ENCODE results near the gene LYRM4.

Gene LYRM4

DNA sequence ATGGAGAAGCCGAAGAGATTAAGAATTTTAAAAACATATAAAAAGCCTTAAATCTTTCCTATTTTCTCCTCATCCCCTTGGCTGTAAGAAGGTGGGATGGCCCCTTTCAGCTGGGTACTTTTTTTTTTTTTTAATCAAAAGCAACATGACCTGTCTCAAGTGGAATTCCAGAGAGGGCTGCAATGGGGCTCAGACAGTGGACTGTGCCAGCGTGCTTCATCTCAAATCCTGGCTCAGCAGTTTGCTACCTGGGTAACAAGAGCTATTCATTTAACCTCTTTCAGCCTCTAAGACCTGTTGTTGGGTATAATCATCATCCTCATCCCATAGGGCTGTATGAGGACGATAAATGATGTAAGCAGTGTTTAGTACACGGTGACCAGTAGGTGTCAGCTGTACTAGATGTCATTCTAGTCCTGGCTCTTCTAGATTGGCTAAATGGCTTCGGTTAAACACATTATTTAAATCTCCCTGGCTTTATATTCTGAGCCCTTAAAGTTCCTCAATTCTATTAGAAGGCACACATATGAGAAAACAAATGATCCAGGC lies 182.6 kb downstream of the LYRM4 start:
- Histone ChIP-seq H3K27ac (no peak overlapping the region), H3K79me2 (ENCODE audit: insufficient read depth, low read depth) (no peaks in the 10 kb centered on the region)

DNA sequence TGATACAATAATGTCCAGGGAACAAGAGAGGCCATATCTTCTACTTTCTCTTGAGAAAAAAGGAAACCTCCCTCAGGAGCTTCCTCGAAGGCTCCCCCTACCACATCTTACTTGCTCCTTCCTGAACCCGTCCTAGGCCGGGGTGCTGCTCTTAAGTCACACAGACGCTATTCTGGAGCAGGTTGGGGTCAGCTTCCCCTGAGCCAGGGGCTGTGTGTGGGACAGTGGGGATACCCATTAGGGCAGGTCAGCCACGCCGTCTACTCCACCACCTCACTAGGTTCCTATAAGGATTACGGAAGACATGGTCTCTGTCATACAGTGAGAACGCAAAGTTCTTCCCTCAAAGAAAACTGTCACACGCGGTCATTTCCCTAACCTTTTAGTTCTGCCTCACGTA lies 183.8 kb downstream of the LYRM4 start:
- TF ChIP-seq, protein P1, sequence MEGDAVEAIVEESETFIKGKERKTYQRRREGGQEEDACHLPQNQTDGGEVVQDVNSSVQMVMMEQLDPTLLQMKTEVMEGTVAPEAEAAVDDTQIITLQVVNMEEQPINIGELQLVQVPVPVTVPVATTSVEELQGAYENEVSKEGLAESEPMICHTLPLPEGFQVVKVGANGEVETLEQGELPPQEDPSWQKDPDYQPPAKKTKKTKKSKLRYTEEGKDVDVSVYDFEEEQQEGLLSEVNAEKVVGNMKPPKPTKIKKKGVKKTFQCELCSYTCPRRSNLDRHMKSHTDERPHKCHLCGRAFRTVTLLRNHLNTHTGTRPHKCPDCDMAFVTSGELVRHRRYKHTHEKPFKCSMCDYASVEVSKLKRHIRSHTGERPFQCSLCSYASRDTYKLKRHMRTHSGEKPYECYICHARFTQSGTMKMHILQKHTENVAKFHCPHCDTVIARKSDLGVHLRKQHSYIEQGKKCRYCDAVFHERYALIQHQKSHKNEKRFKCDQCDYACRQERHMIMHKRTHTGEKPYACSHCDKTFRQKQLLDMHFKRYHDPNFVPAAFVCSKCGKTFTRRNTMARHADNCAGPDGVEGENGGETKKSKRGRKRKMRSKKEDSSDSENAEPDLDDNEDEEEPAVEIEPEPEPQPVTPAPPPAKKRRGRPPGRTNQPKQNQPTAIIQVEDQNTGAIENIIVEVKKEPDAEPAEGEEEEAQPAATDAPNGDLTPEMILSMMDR (conservative IDR thresholded peaks at IDR 0.05; ENCODE audit: low read depth, low read length) = no peak
- H3K27ac ChIP-seq = no peak overlapping the region
- H3K4me2 ChIP-seq = no peak overlapping the region
- no peak overlapping the region for H3K9ac ChIP-seq
- no peaks in the 10 kb centered on the region for H4K20me1 ChIP-seq (ENCODE audit: insufficient read depth)
- H3K27me3 ChIP-seq (ENCODE audit: insufficient read depth, low read depth) = no peaks in the 10 kb centered on the region
- H3K4me1 ChIP-seq (ENCODE audit: low read depth, poor library complexity, severe bottlenecking) = peaks cover 16% of the 10 kb centered on the region
- no peak overlapping the region for H3K4me3 ChIP-seq (IDR thresholded peaks at IDR 0.05; ENCODE audit: insufficient read depth, low read depth, low read length)
- no peak overlapping the region for H2AFZ ChIP-seq (ENCODE audit: low read depth)
- H3K79me2 ChIP-seq (ENCODE audit: insufficient read depth, low read depth) = no peaks in the 10 kb centered on the region
- no peaks in the 10 kb centered on the region for H3K36me3 ChIP-seq (ENCODE audit: insufficient read depth)

More for the DNA sequence above, 182.6 kb downstream of the LYRM4 start:
- Histone ChIP-seq H3K9ac (no peak overlapping the region), H3K4me2 (no peak overlapping the region), H2AFZ (ENCODE audit: low read depth) (no peak overlapping the region), H4K20me1 (ENCODE audit: insufficient read depth) (no peaks in the 10 kb centered on the region), H3K27me3 (ENCODE audit: insufficient read depth, low read depth) (no peaks in the 10 kb centered on the region), H3K36me3 (ENCODE audit: insufficient read depth) (no peaks in the 10 kb centered on the region), H3K4me1 (ENCODE audit: low read depth, poor library complexity, severe bottlenecking) (peaks cover 4% of the 10 kb centered on the region), H3K4me3 (IDR thresholded peaks at IDR 0.05; ENCODE audit: insufficient read depth, low read depth, low read length) (no peak overlapping the region)
- TF ChIP-seq, protein P1 (conservative IDR thresholded peaks at IDR 0.05; ENCODE audit: low read depth, low read length) = no peak

DNA sequence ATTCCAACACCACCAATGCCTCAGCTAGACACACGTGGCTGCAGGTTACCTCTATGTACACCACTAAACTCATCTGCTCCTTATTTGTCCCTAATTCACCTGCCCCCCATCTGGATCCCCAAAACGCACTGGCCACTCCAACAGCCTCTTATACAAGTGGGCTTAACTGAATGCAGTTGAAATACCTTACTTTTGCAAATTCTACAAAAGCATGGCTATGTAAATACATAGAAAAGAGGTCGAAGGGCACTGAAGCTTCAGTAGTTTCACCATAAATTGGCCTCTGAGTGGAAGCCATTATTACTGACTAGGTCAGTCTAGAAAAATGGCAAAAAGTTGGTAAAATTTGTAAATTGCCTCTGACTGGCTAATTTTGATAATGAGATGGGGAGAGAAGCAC lies 186.8 kb downstream of the LYRM4 start:
- Histone ChIP-seq H3K4me2 (no peak overlapping the region), H3K9ac (no peak overlapping the region), H3K79me2 (ENCODE audit: insufficient read depth, low read depth) (no peaks in the 10 kb centered on the region), H2AFZ (ENCODE audit: low read depth) (no peak overlapping the region), H3K27ac (no peak overlapping the region), H3K36me3 (ENCODE audit: insufficient read depth) (no peaks in the 10 kb centered on the region), H3K4me1 (ENCODE audit: low read depth, poor library complexity, severe bottlenecking) (peaks cover 25% of the 10 kb centered on the region), H3K4me3 (IDR thresholded peaks at IDR 0.05; ENCODE audit: insufficient read depth, low read depth, low read length) (no peak overlapping the region), H3K27me3 (ENCODE audit: insufficient read depth, low read depth) (no peaks in the 10 kb centered on the region), H4K20me1 (ENCODE audit: insufficient read depth) (no peaks in the 10 kb centered on the region)
- TF ChIP-seq, protein P1 (conservative IDR thresholded peaks at IDR 0.05; ENCODE audit: low read depth, low read length) = no peak

DNA sequence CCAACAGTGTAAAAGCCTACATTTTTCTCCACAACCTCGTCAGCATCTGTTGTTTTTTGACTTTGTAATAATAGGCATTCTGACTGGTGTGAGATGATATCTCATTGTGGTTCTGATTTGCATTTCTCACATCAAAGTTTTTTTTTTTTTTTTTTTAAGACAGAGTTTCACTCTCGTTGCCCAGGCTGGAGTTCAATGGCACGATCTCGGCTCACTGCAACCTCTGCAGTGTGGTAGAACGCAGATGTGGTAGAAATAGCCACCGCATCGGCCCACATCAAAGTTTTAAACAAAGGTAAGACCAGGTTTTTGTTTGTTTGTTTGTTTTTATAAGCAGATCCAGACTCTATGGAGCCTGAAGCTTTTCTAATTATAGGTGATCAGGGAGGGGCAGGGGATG lies 188.3 kb downstream of the LYRM4 start:
- H3K36me3 ChIP-seq (ENCODE audit: insufficient read depth) = no peaks in the 10 kb centered on the region
- H3K4me3 ChIP-seq (IDR thresholded peaks at IDR 0.05; ENCODE audit: insufficient read depth, low read depth, low read length) = no peak overlapping the region
- H3K4me2 ChIP-seq = peak overlapping the region; percentile 87
- no peaks in the 10 kb centered on the region for H3K27me3 ChIP-seq (ENCODE audit: insufficient read depth, low read depth)
- H4K20me1 ChIP-seq (ENCODE audit: insufficient read depth) = no peaks in the 10 kb centered on the region
- H3K79me2 ChIP-seq (ENCODE audit: insufficient read depth, low read depth) = no peaks in the 10 kb centered on the region
- 0 out of 2 replicates have a peak overlapping the region, but pooled peaks have one; percentile 13 for H2AFZ ChIP-seq (ENCODE audit: low read depth)
- TF ChIP-seq, protein P1 (conservative IDR thresholded peaks at IDR 0.05; ENCODE audit: low read depth, low read length) = no peak
- peak overlapping the region; percentile 45 for H3K27ac ChIP-seq
- H3K4me1 ChIP-seq (ENCODE audit: low read depth, poor library complexity, severe bottlenecking) = peaks cover 25% of the 10 kb centered on the region
- H3K9ac ChIP-seq = peak overlapping the region; percentile 3; the same call in 1 of the 2 replicates
